Mesenchymal stem cell (in vitro differentiated cells and primary cell): ENCODE data around the gene ENPP3.

Experiments used
- DNase-seq: peaks from one replicate; pipeline ENCODE4 v3.0.0-alpha.2; 2013
- H2AFZ ChIP-seq: one replicate; pipeline ENCODE4 v1.6.1; 2013; ENCODE audit warnings: low read depth, mild to moderate bottlenecking, control low read depth, inconsistent platforms, low read length, moderate library complexity
- H2AK5ac ChIP-seq: 2 replicates; pipeline ENCODE4 v1.6.1; 2013; ENCODE audit warnings: low read length, moderate library complexity, mild to moderate bottlenecking, inconsistent platforms; ENCODE audit not compliant: severe bottlenecking
- H2BK120ac ChIP-seq: one replicate; pipeline ENCODE4 v1.6.1; 2013; ENCODE audit warnings: low read depth, mild to moderate bottlenecking, inconsistent platforms, low read length, moderate library complexity
- H2BK12ac ChIP-seq, 2 experiments: one replicate each; pipeline ENCODE4 v1.6.1; 2013; ENCODE audit warnings: inconsistent platforms in 2 of 2, low read length in 2 of 2, mild to moderate bottlenecking in 2 of 2, moderate library complexity in 2 of 2, control low read depth in 1 of 2
- H2BK15ac ChIP-seq: one replicate; pipeline ENCODE4 v1.6.1; 2013; ENCODE audit warnings: mild to moderate bottlenecking, low read depth, inconsistent platforms; ENCODE audit not compliant: poor library complexity, severe bottlenecking
- H2BK5ac ChIP-seq: 2 replicates; pipeline ENCODE4 v1.6.1; 2013; ENCODE audit warnings: low read depth, mild to moderate bottlenecking, low read length, control low read depth, inconsistent platforms; ENCODE audit not compliant: poor library complexity, severe bottlenecking
- H3K14ac ChIP-seq, 2 experiments: one replicate each; pipeline ENCODE4 v1.6.1; 2013; ENCODE audit warnings: inconsistent platforms in 2 of 2, low read length in 2 of 2, control low read depth in 1 of 2, mild to moderate bottlenecking in 1 of 2, moderate library complexity in 1 of 2
- H3K18ac ChIP-seq, 2 experiments: one replicate each; pipeline ENCODE4 v1.6.1; 2013; ENCODE audit warnings: inconsistent platforms in 2 of 2, low read length in 2 of 2, control low read depth in 1 of 2, low read depth in 1 of 2, mild to moderate bottlenecking in 1 of 2
- H3K23ac ChIP-seq, 2 experiments: one replicate each; pipeline ENCODE4 v1.6.1; 2013; ENCODE audit warnings: inconsistent platforms in 2 of 2, low read length in 2 of 2, mild to moderate bottlenecking in 2 of 2, moderate library complexity in 2 of 2, control low read depth in 1 of 2
- H3K27ac ChIP-seq: 2 replicates; pipeline ENCODE4 v1.5.1; 2013; ENCODE audit warnings: mild to moderate bottlenecking, moderate library complexity, low read length, control low read depth, inconsistent platforms; ENCODE audit not compliant: poor library complexity, severe bottlenecking
- H3K27me3 ChIP-seq, 2 experiments: 2 replicates each; pipeline versions ENCODE4 v1.6.1 to v1.7.0; 2013; ENCODE audit warnings: low read length in 2 of 2, mild to moderate bottlenecking in 2 of 2, moderate library complexity in 2 of 2, control low read depth in 1 of 2, inconsistent platforms in 1 of 2; ENCODE audit not compliant: control insufficient read depth in 1 of 2, insufficient read depth in 1 of 2
- H3K36me3 ChIP-seq, 2 experiments: 2 replicates each; pipeline versions ENCODE4 v1.6.1 to v1.7.0; 2013; ENCODE audit warnings: low read length in 2 of 2, control low read depth in 1 of 2, inconsistent platforms in 1 of 2, low read depth in 1 of 2, mild to moderate bottlenecking in 1 of 2; ENCODE audit not compliant: insufficient read depth in 2 of 2, control insufficient read depth in 1 of 2
- H3K4ac ChIP-seq, 2 experiments: one replicate each; pipeline ENCODE4 v1.6.1; 2013; ENCODE audit warnings: inconsistent platforms in 2 of 2, low read length in 2 of 2, mild to moderate bottlenecking in 2 of 2, moderate library complexity in 2 of 2, control low read depth in 1 of 2, low read depth in 1 of 2
- H3K4me1 ChIP-seq: 2 replicates; pipeline ENCODE4 v1.6.1; 2013; ENCODE audit warnings: low read depth, low read length, control low read depth; ENCODE audit not compliant: control insufficient read depth, insufficient read depth
- H3K4me2 ChIP-seq: 2 replicates; pipeline ENCODE4 v1.6.1; 2013; ENCODE audit warnings: low read length, mild to moderate bottlenecking, inconsistent platforms; ENCODE audit not compliant: poor library complexity, severe bottlenecking
- H3K4me3 ChIP-seq, 2 experiments: 2 replicates each; pipeline versions ENCODE4 v1.5.1 to v1.7.0; 2013; ENCODE audit warnings: low read length in 2 of 2, mild to moderate bottlenecking in 2 of 2, control low read depth in 1 of 2, low read depth in 1 of 2; ENCODE audit not compliant: insufficient read depth in 1 of 2
- H3K79me1 ChIP-seq: replicated peaks from 2 replicates; pipeline ENCODE4 v1.6.1; 2013; ENCODE audit warnings: mild to moderate bottlenecking, control low read depth, low read length, inconsistent platforms; ENCODE audit not compliant: poor library complexity, severe bottlenecking
- H3K9ac ChIP-seq: 2 replicates; pipeline ENCODE4 v1.7.0; 2013; ENCODE audit warnings: mild to moderate bottlenecking, low read length, moderate library complexity
- H3K9me3 ChIP-seq: 2 replicates; pipeline ENCODE4 v1.7.0; 2013; ENCODE audit warnings: mild to moderate bottlenecking, low read length; ENCODE audit not compliant: control insufficient read depth
- H4K8ac ChIP-seq: one replicate; pipeline ENCODE4 v1.6.1; 2013; ENCODE audit warnings: inconsistent platforms, mild to moderate bottlenecking, low read length, moderate library complexity
- H4K91ac ChIP-seq: one replicate; pipeline ENCODE4 v1.6.1; 2013; ENCODE audit warnings: mild to moderate bottlenecking, low read length, inconsistent platforms
- WGBS: methylation state at CpG from one replicate; pipeline ENCODE4 v1.1.7; 2013; ENCODE audit warnings: mixed read lengths; 5-methylcytosine and 5-hydroxymethylcytosine counted together

The ENPP3 gene

DNA sequence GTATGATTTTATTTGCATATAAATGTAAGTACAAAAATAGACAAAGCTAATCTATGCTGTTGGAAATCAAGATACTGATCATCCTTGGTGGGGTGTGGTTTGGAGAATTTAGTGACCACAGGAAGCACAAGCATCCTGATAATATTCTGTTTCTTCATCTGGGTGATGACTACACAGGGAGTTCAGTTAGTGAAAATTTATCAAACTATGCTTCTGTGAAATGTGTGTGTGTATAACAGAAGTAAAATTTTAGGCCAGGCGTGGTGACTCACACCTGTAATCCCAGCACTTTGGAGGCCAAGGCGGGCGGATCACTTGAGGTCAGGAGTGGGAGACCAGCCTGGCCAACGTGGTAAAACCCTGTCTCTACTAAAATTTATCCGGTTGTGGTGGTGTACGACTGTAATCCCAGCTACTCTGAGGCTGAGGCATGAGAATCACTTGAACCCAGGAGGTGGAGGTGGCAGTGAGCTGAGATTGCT lies 20.6 kb downstream of the ENPP3 start:
- DNase-seq, result no peak
- Histone ChIP-seq H3K27me3 (no peaks in the 10 kb centered on the region), H3K14ac (no peak overlapping the region), H2BK15ac (no peak overlapping the region), H2AK5ac (no peak overlapping the region), H3K4me1 (peaks cover 2% of the 10 kb centered on the region), H3K4me2 (no peak overlapping the region), H2AFZ (no peak overlapping the region), H3K9me3 (no peaks in the 10 kb centered on the region), H2BK12ac (peak overlapping the region in 1 of 2 experiments; percentile 52), H2BK5ac (no peak overlapping the region), H3K9ac (no peak overlapping the region), H3K23ac (no peak overlapping the region), H3K18ac (no peak overlapping the region), H4K91ac (no peak overlapping the region), H2BK120ac (no peak overlapping the region), H3K36me3 (no peaks in the 10 kb centered on the region), H3K4me3 (no peak overlapping the region), H4K8ac (no peak overlapping the region), H3K79me1 (no peaks in the 10 kb centered on the region), H3K27ac (no peak overlapping the region), H3K4ac (no peak overlapping the region)
- WGBS, result 77% methylated on average over 6 of the region's 6 CpGs

DNA sequence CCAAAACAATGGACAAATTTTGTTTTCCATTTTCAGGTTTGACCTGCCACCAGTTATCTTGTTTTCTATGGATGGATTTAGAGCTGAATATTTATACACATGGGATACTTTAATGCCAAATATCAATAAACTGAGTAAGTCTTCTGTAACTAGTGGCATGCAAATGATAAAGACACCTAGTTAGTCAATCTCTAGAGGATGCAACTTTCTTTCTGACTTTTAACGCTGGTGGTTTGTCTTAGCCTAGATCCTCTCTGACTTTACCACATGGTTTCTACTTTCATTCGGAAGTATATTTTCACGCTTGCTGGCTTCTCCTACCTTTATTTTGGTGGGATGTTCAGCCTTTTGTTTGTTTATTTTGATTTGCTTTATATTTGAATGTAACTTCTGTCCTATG lies 21.2 kb downstream of the ENPP3 start:
- 100% methylated on average over 3 of the region's 3 CpGs for WGBS
- no peak overlapping the region for H3K14ac ChIP-seq
- H3K4ac ChIP-seq, result no peak overlapping the region
- no peak overlapping the region for H4K8ac ChIP-seq
- H2BK15ac ChIP-seq, result no peak overlapping the region
- no peaks in the 10 kb centered on the region for H3K9me3 ChIP-seq
- H3K23ac ChIP-seq, result no peak overlapping the region
- no peak overlapping the region for H2AK5ac ChIP-seq
- H2BK12ac ChIP-seq, result no peak overlapping the region
- no peak overlapping the region for H3K4me3 ChIP-seq
- no peak overlapping the region for H2BK120ac ChIP-seq
- H3K27ac ChIP-seq, result no peak overlapping the region
- H3K36me3 ChIP-seq, result no peaks in the 10 kb centered on the region
- no peaks in the 10 kb centered on the region for H3K27me3 ChIP-seq
- no peak overlapping the region for H4K91ac ChIP-seq
- H3K4me1 ChIP-seq, result peaks cover 2% of the 10 kb centered on the region
- H2BK5ac ChIP-seq, result no peak overlapping the region
- H3K9ac ChIP-seq, result no peak overlapping the region
- H3K79me1 ChIP-seq, result no peaks in the 10 kb centered on the region
- DNase-seq, result no peak
- H3K18ac ChIP-seq, result no peak overlapping the region
- H2AFZ ChIP-seq, result no peak overlapping the region
- H3K4me2 ChIP-seq, result no peak overlapping the region

GRCh38 chr6:131660195-131660594 lies 23.1 kb downstream of the ENPP3 start:
- Histone ChIP-seq H2AK5ac (no peak overlapping the region), H4K8ac (no peak overlapping the region), H3K4me3 (no peak overlapping the region), H3K27me3 (no peaks in the 10 kb centered on the region), H3K36me3 (no peaks in the 10 kb centered on the region), H3K4me1 (peaks cover 2% of the 10 kb centered on the region), H3K14ac (no peak overlapping the region), H2BK120ac (no peak overlapping the region), H3K79me1 (no peaks in the 10 kb centered on the region), H3K9ac (no peak overlapping the region), H3K27ac (no peak overlapping the region), H2BK12ac (no peak overlapping the region), H4K91ac (no peak overlapping the region), H3K4ac (no peak overlapping the region), H3K4me2 (no peak overlapping the region), H3K23ac (no peak overlapping the region), H2AFZ (no peak overlapping the region), H3K18ac (no peak overlapping the region), H3K9me3 (no peaks in the 10 kb centered on the region), H2BK15ac (no peak overlapping the region), H2BK5ac (no peak overlapping the region)
- DNase-seq, result peak; percentile 54
- WGBS, result 4% methylated on average over 1 of the region's 1 CpG

- H2BK120ac ChIP-seq, result no peak overlapping the region
- H3K4me1 ChIP-seq, result no peaks in the 10 kb centered on the region
- H3K23ac ChIP-seq, result no peak overlapping the region
- H3K4me2 ChIP-seq, result no peak overlapping the region
- H3K79me1 ChIP-seq, result no peaks in the 10 kb centered on the region
- no peak for DNase-seq
- H3K18ac ChIP-seq, result no peak overlapping the region
- H3K27me3 ChIP-seq, result no peaks in the 10 kb centered on the region
- WGBS, result no CpG with 5 or more reads among the region's 2 CpGs
- H4K91ac ChIP-seq, result no peak overlapping the region
- H2AFZ ChIP-seq, result no peak overlapping the region
- H3K36me3 ChIP-seq, result no peaks in the 10 kb centered on the region
- H2BK15ac ChIP-seq, result no peak overlapping the region
- no peak overlapping the region for H2BK12ac ChIP-seq
- no peak overlapping the region for H3K9ac ChIP-seq
- no peak overlapping the region for H2BK5ac ChIP-seq
- no peaks in the 10 kb centered on the region for H3K9me3 ChIP-seq
- H3K4me3 ChIP-seq, result no peak overlapping the region
- H4K8ac ChIP-seq, result no peak overlapping the region
- H2AK5ac ChIP-seq, result no peak overlapping the region
- no peak overlapping the region for H3K27ac ChIP-seq
- H3K4ac ChIP-seq, result no peak overlapping the region
- no peak overlapping the region for H3K14ac ChIP-seq
Measured at GRCh38 chr6:131663578-131664165, 26.6 kb downstream of the ENPP3 start.
